Activated naive CD8-positive, alpha-beta T cell treated with anti-CD3 and anti-CD28 coated beads, Interleukin-2, amount 10 ng/mL, durations not matched to agents 7 days and 5 days (primary cell): ENCODE results near the gene LPAR1. TPM values are rescaled to one million over a fixed set of nuclear protein-coding genes. Genes with fewer than 3 reads are reported as not detected.

ENCODE experiments used
- ATAC-seq: fragments of 150-1000 bp; cut with Tn5 transposase; one replicate; pipeline ENCODE4 v1.10.0; 2021; ENCODE audit warnings: low read depth, moderate library complexity
- POLR2A ChIA-PET: fragments of 350-600 bp; sonication (Branson Sonifier 250); formaldehyde crosslinking; loops from one replicate; lab custom pipeline; 2021; ENCODE audit warnings: antibody characterized with exemption; lab: Charles Lee
- DNase-seq: peaks from one replicate; pipeline ENCODE4 v3.0.0; 2021
- H3K27ac Mint-ChIP-seq: one replicate; pipeline ENCODE4 v1.8.0; 2022; ENCODE audit warnings: mild to moderate bottlenecking, mixed read lengths
- H3K27me3 Mint-ChIP-seq: one replicate; pipeline ENCODE4 v1.8.0; 2022; ENCODE audit warnings: mild to moderate bottlenecking, moderate library complexity, mixed read lengths
- H3K36me3 Mint-ChIP-seq: one replicate; pipeline ENCODE4 v1.8.0; 2021; ENCODE audit warnings: mild to moderate bottlenecking, mixed read lengths
- H3K4me1 Mint-ChIP-seq: one replicate; pipeline ENCODE4 v1.8.0; 2021; ENCODE audit warnings: mixed read lengths
- H3K4me3 Mint-ChIP-seq: one replicate; pipeline ENCODE4 v1.8.0; 2022; ENCODE audit warnings: mild to moderate bottlenecking, moderate library complexity, mixed read lengths
- H3K9me3 Mint-ChIP-seq: one replicate; pipeline ENCODE4 v1.8.0; 2021; ENCODE audit warnings: mixed read lengths
- total RNA-seq, 2 experiments: library from RNA; stranded (reverse); gene quantifications; one replicate each; pipeline ENCODE4 v1.2.3, GENCODE V29; 2021

Gene LPAR1
- total RNA-seq, 2 experiments from 2014 or later, result 0.14 TPM; not detected in 1

DNA sequence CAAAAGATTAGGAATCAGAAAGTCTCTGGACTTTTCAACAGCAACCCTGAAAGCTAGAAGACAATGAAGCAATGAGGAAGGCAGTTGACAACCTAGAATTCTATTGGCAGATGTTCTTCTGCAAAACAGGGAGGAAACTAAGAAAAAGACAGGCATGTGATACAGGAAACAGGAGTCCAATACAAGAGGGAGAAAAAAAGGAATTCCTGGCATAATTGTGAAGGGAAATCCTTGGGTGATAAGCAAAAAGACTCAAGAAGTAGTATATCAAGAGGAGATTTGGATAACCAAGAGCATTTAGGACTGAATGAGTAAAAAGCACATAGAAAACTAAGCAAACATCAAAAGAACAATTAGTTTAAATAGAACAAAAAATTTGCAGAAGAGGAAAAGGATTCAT, 58.6 kb downstream of the LPAR1 start:
- Mint-ChIP-seq H3K27ac (no peak overlapping the region), H3K4me1 (no peaks in the 10 kb centered on the region), H3K27me3 (peaks cover 3% of the 10 kb centered on the region), H3K36me3 (no peaks in the 10 kb centered on the region), H3K4me3 (no peak overlapping the region), H3K9me3 (peaks cover 2% of the 10 kb centered on the region)
- ATAC-seq (no peak), DNase-seq (no peak)
- POLR2A ChIA-PET, result no interaction called here

DNA sequence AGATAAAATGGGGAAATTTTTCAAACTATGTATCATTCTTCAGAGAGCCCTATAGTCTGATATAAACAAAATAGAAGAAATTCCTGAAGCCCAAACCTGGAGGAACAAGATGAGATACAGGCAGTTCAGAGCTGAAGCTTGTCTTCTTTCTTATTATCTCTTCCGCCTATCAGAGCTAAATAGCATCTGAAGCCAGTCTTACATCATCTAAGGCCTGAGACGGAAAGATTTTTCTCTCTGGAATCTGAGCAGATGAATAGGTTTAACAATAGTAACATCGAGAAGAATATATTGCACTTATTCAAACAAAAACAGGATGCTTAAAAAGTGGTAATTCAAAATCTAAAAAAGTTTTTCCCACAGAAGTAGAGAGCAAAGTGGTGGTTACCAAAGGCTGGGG, 59.8 kb downstream of the LPAR1 start:
- H3K27me3 Mint-ChIP-seq, result peaks cover 3% of the 10 kb centered on the region
- H3K9me3 Mint-ChIP-seq, result peaks cover 2% of the 10 kb centered on the region
- no peaks in the 10 kb centered on the region for H3K4me1 Mint-ChIP-seq
- ATAC-seq (no peak), DNase-seq (no peak)
- no peak overlapping the region for H3K27ac Mint-ChIP-seq
- H3K4me3 Mint-ChIP-seq, result no peak overlapping the region
- POLR2A ChIA-PET, result no interaction called here
- no peaks in the 10 kb centered on the region for H3K36me3 Mint-ChIP-seq

DNA sequence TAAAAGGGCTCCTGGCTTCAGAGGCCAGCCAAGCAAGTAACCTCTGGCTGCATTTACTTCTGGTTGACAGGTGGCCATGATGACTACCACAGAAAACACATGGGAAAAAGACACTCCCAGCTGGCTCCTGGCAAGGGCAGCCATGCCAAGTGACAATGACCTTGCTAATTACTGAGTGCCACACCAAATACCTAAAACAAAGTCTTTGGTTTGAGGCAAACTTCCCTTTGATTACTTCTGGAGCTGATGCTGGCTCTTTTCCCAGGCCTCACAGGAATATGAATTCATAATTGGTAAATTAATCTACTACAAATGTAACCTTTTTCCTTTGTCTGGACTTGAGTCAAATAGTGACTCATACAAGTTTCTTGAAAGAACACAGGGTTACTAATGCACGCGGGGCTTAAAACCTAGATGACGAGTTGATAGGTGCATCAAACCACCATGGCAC, 61.0 kb downstream of the LPAR1 start:
- Mint-ChIP-seq H3K4me3 (no peak overlapping the region), H3K36me3 (no peaks in the 10 kb centered on the region), H3K9me3 (peaks cover 2% of the 10 kb centered on the region), H3K27me3 (peaks cover 3% of the 10 kb centered on the region), H3K27ac (no peak overlapping the region), H3K4me1 (no peaks in the 10 kb centered on the region)
- no peak for DNase-seq
- ATAC-seq, result no peak
- POLR2A ChIA-PET, result no interaction called here

DNA sequence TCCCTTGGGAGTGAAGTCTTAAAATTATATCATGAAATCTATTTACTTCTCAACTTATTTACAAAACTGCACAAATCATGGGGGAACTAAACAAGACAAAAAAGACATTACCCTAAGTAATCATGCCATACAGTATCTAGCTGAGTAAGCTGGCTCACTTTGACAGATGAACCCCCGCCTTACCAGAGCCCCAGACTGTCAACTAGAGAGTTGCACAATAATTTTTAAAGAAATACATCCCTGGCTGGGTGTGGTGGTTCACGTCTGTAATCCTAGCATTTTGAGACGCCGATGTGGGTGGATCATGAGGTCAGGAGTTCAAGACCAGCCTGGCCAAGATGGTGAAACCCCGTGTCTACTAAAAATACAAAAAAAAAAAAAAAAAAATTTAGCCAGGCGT, 62.3 kb downstream of the LPAR1 start:
- Mint-ChIP-seq H3K4me1 (no peaks in the 10 kb centered on the region), H3K27ac (no peak overlapping the region), H3K4me3 (no peak overlapping the region), H3K36me3 (no peaks in the 10 kb centered on the region), H3K27me3 (peaks cover 3% of the 10 kb centered on the region), H3K9me3 (peaks cover 2% of the 10 kb centered on the region)
- POLR2A ChIA-PET, result no interaction called here
- no peak for ATAC-seq
- DNase-seq, result no peak

DNA sequence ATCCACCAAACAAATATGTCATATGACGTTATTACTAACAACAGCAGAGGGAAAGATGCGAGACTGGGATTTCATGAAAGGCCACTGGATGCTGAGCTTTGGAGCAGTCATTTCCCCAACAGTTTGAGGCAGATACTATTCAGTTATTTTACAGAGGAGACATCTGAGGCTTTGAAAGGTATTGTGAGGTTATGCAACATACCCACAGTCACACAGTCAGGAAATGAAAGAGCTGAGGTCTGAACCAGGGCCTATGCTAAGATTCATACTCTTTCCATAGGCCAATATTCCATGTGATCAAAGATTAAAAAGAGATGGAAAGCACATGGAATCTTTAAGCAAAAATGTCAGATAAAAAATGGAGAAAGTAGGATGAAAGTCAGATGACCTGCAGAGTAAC, 63.0 kb downstream of the LPAR1 start:
- H3K27me3 Mint-ChIP-seq, result peaks cover 3% of the 10 kb centered on the region
- ATAC-seq (no peak), DNase-seq (no peak)
- no peaks in the 10 kb centered on the region for H3K4me1 Mint-ChIP-seq
- H3K9me3 Mint-ChIP-seq, result peaks cover 2% of the 10 kb centered on the region
- H3K4me3 Mint-ChIP-seq, result no peak overlapping the region
- no peak overlapping the region for H3K27ac Mint-ChIP-seq
- POLR2A ChIA-PET, result no interaction called here
- H3K36me3 Mint-ChIP-seq, result no peaks in the 10 kb centered on the region

DNA sequence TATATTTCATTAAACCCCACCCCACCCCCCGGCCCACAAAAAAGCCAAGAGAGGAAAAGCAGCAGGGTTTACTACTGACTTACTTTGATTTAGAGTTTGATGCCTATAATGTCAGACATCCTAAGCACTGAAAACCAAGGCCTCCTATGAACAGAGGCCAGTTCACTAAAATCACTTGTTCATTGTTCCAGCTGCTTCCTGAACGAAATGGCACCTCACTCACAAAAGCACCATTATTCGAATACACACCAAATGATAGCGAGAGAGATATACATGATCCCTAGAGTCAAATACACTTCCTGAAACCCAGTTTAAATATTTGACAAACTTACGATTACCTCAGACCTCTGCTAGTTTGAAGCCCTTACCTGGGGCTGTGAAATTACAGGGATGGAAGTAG, 66.6 kb downstream of the LPAR1 start:
- H3K27ac Mint-ChIP-seq, result no peak overlapping the region
- DNase-seq (no peak), ATAC-seq (no peak)
- no peak overlapping the region for H3K4me3 Mint-ChIP-seq
- no peaks in the 10 kb centered on the region for H3K4me1 Mint-ChIP-seq
- peaks cover 2% of the 10 kb centered on the region for H3K9me3 Mint-ChIP-seq
- H3K27me3 Mint-ChIP-seq, result no peaks in the 10 kb centered on the region
- H3K36me3 Mint-ChIP-seq, result no peaks in the 10 kb centered on the region
- POLR2A ChIA-PET, result no interaction called here

DNA sequence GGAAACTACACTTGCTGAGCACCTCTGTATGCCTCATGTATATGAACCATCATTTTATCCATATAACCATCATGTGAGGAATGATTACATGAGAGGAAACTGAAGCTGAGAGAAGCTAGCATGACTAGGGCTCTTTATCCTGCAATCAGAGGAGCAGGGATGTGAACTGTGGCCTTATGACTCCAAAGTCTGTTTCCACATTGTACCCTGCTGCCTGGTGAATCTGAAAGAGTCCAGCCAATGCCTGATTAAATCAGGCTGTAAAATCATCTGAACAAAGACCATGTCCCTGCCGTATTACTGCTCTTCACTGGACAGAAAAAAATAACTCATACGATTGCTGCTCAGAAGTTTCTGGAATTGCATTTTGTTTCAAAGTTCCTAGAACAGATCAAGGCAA, 67.0 kb downstream of the LPAR1 start:
- Mint-ChIP-seq H3K27ac (no peak overlapping the region), H3K9me3 (peaks cover 2% of the 10 kb centered on the region), H3K36me3 (no peaks in the 10 kb centered on the region), H3K4me1 (no peaks in the 10 kb centered on the region), H3K4me3 (no peak overlapping the region), H3K27me3 (no peaks in the 10 kb centered on the region)
- POLR2A ChIA-PET, result no interaction called here
- ATAC-seq (no peak), DNase-seq (no peak)

DNA sequence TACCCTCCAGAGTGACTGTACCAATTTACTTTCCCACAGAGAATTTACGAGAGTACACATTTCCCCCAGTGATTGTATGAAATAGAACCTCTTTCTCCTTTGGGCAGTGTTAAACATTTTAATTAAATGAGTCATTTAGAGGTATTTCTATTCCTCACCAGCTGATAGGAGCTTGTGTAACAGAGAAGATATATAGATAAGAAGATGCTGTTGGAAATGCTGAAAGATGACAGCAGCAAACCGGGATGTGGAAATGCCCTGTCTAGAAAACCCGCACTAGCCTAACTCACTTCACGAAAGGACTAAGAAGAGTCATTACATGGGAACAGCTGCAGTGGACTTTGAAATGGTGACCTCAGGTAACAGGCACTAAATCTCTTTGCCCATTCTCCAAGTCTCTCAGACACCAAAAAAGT, 68.3 kb downstream of the LPAR1 start:
- no peak for DNase-seq
- Mint-ChIP-seq H3K27ac (no peak overlapping the region), H3K4me1 (no peaks in the 10 kb centered on the region), H3K4me3 (no peak overlapping the region), H3K27me3 (no peaks in the 10 kb centered on the region), H3K9me3 (peaks cover 7% of the 10 kb centered on the region), H3K36me3 (no peaks in the 10 kb centered on the region)
- POLR2A ChIA-PET, result no interaction called here
- no peak for ATAC-seq

DNA sequence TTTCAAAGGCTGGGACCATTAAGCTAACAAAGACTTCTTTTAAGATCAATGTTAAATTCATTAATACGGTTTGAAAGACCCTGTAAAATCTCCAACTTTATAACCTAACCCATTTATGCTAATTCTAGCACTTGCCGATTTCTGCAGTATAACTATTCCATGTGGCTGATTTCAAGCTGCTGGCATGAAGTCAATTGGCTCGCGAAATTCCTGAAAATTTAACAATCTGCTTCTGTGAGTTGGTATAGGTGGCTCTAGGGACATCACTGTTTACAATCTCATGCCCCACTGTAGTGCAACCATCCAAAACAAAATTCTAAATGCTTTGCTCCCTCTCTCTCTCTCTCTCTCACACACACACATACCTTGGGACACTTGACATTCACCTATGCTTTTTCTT, 70.2 kb downstream of the LPAR1 start:
- POLR2A ChIA-PET, result no interaction called here

DNA sequence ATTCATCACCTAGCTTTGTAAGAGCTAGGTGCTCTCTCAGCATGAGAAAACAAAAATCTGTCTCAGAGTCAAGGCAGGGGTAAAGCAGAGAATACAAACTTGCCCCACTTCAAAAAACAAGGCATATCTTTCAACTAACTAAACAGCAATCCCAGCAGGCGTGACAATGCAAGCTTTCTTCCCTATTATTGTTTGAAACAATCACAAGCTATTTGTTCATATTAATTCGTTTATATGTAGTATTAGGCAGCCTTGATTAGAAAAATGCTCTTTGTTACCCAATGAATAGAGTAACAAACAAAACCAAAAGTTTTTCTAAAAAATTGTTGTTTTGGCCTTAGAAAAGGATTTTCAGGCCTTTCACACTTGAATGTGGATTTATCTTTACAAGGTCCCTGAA, 71.1 kb downstream of the LPAR1 start:
- H3K9me3 Mint-ChIP-seq, result peaks cover 7% of the 10 kb centered on the region
- no peak for ATAC-seq
- no peaks in the 10 kb centered on the region for H3K27me3 Mint-ChIP-seq
- H3K27ac Mint-ChIP-seq, result no peak overlapping the region
- no peak for DNase-seq
- H3K4me1 Mint-ChIP-seq, result no peaks in the 10 kb centered on the region
- POLR2A ChIA-PET, result no interaction called here
- no peaks in the 10 kb centered on the region for H3K36me3 Mint-ChIP-seq
- no peak overlapping the region for H3K4me3 Mint-ChIP-seq

More for the DNA sequence above, 70.2 kb downstream of the LPAR1 start:
- Mint-ChIP-seq H3K4me1 (no peaks in the 10 kb centered on the region), H3K4me3 (no peak overlapping the region), H3K27ac (no peak overlapping the region), H3K27me3 (no peaks in the 10 kb centered on the region), H3K9me3 (peaks cover 7% of the 10 kb centered on the region), H3K36me3 (no peaks in the 10 kb centered on the region)
- ATAC-seq (no peak), DNase-seq (no peak)

DNA sequence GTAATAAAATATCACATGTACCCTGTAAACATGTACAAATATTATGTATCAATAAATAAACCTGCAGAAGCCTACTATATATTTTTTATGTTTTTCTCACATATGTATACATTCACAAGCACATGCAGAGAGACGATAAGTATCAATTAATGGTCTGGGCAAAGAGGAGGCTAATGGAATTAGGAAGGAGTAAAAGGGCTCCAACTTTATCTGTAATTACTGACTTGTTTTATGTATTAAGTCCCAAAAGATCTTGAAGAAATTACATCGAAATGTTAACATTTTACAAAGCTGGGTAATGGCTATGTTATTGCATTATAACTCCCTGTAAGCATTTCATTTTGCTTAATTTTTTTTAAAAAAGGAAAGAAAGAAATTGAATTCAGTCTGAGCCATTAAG, 78.0 kb downstream of the LPAR1 start:
- peaks cover 4% of the 10 kb centered on the region for H3K9me3 Mint-ChIP-seq
- H3K4me1 Mint-ChIP-seq, result no peaks in the 10 kb centered on the region
- POLR2A ChIA-PET, result no interaction called here
- no peaks in the 10 kb centered on the region for H3K36me3 Mint-ChIP-seq
- no peak for DNase-seq
- no peak for ATAC-seq
- H3K27ac Mint-ChIP-seq, result no peak overlapping the region
- no peaks in the 10 kb centered on the region for H3K27me3 Mint-ChIP-seq
- H3K4me3 Mint-ChIP-seq, result no peak overlapping the region

DNA sequence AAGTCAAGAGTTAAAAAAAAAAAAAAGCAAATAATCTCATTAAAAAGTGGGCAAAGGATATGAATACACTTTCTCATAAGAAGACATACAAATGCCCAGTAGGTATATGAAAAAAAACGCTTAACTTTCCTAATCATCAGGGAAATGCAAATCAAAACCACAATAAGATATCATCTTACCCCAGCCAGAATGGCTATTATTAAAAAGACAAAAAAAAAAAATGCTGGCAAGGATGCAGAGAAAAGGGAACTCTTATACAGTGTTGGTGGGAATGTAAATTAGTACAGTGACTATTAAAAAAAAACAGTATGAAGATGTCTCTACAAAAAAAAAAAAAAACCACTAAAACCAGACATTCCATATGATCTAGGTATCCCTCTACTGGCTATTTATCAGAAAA, 79.4 kb downstream of the LPAR1 start:
- H3K9me3 Mint-ChIP-seq, result peaks cover 9% of the 10 kb centered on the region
- ATAC-seq, result no peak
- DNase-seq, result no peak
- POLR2A ChIA-PET, result no interaction called here
- H3K4me3 Mint-ChIP-seq, result no peak overlapping the region
- no peak overlapping the region for H3K27ac Mint-ChIP-seq
- H3K4me1 Mint-ChIP-seq, result no peaks in the 10 kb centered on the region
- H3K36me3 Mint-ChIP-seq, result no peaks in the 10 kb centered on the region
- no peaks in the 10 kb centered on the region for H3K27me3 Mint-ChIP-seq

DNA sequence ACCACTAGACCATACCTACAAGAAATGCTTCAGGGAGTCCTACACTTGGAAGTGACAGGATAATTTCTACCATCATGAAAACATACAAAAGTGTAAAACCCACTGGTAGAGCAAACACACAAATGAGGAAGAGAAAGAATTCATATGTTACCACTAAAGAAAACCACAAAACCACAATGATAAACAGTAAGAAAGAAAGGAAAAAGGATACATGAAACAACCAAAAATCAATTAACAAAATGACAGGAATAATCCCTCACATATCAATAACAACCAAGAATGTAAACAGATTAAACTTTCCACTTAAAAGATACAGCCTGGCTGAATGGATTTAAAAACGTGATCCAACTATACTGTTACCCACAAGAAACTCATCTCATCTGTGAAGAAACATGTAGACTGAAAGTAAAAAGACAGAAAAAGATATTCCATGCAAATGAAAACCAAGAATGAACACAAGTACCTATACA, 83.4 kb downstream of the LPAR1 start:
- no peak for DNase-seq
- ATAC-seq, result no peak
- no peaks in the 10 kb centered on the region for H3K27me3 Mint-ChIP-seq
- H3K36me3 Mint-ChIP-seq, result no peaks in the 10 kb centered on the region
- no peak overlapping the region for H3K27ac Mint-ChIP-seq
- H3K4me3 Mint-ChIP-seq, result no peak overlapping the region
- H3K9me3 Mint-ChIP-seq, result peaks cover 6% of the 10 kb centered on the region
- POLR2A ChIA-PET, result no interaction called here
- H3K4me1 Mint-ChIP-seq, result no peaks in the 10 kb centered on the region

DNA sequence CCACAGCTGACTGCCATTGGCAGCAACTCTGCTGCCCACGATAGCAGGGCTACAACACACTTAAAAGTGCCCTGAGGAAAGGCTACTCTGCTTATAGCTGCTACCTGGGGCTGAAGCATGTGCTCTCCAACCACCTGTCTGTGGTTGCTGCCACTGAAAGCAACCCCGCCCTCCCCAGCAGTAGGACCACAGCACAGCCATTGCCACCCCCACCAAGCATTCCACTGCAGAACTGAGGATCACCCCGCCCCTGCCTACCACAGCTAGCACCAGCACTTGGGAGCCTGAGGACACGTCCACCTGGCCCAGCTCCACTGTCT, 85.8 kb downstream of the LPAR1 start:
- Mint-ChIP-seq H3K27ac (no peak overlapping the region), H3K4me1 (no peaks in the 10 kb centered on the region), H3K4me3 (no peak overlapping the region), H3K27me3 (no peaks in the 10 kb centered on the region), H3K36me3 (no peaks in the 10 kb centered on the region), H3K9me3 (peaks cover 6% of the 10 kb centered on the region)
- DNase-seq, result no peak
- POLR2A ChIA-PET, result no interaction called here
- ATAC-seq, result no peak
